ENCODE data around the gene PAX6. TPM values are rescaled to one million over a fixed set of nuclear protein-coding genes. Genes with fewer than 3 reads are reported as not detected.

The PAX6 gene
- total and polyA plus RNA-seq, 12 donors, result 0.01 TPM; not detected in 11

DNA sequence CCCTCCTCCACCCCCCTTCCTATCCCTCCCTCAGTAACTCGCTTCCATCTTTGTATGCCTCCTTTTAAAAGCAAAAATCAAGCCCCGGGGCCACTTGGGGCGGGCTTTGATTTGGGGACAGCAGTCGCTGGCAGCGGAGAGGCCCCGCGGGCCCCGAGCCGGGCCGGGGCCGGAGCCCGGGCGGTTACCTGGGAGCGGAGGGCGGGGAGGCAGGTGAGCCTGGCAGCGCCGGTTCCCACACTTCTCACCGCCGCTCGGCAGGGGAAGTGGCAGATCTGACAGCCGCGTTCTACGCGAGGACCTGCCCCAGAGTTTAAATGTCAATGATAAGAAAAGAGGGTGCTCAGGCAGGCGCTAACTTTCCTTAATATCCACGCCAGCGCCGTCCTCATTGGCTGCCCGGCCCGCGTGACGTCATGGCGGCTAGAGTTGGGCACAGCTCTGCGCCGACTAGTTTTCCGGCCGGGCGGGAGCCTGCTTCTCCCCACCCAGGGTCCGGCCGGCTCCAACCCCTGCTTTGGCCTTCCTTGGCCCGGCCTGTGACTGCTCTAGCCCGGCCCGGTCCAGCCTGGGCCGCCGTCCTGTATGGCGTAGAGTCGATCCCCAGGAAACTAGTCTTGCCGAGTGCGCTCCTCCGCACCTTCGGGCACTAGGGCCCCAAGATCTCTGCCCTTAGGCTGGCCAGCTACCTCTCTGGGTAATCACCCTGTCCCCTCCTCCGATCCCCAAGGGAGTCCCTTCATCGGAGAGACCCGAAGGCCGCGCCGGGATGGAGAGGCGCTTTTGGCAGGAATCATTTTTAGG is 6.7 kb upstream of the PAX6 start:
- H3K27me3 ChIP-seq, result peaks cover 77 to 100% (median 100%) of the 10 kb centered on the region in 7 donors
- ATAC-seq (peak in 1 of 8 donors; percentile 25), DNase-seq (no peak)
- TF ChIP-seq, protein P1, sequence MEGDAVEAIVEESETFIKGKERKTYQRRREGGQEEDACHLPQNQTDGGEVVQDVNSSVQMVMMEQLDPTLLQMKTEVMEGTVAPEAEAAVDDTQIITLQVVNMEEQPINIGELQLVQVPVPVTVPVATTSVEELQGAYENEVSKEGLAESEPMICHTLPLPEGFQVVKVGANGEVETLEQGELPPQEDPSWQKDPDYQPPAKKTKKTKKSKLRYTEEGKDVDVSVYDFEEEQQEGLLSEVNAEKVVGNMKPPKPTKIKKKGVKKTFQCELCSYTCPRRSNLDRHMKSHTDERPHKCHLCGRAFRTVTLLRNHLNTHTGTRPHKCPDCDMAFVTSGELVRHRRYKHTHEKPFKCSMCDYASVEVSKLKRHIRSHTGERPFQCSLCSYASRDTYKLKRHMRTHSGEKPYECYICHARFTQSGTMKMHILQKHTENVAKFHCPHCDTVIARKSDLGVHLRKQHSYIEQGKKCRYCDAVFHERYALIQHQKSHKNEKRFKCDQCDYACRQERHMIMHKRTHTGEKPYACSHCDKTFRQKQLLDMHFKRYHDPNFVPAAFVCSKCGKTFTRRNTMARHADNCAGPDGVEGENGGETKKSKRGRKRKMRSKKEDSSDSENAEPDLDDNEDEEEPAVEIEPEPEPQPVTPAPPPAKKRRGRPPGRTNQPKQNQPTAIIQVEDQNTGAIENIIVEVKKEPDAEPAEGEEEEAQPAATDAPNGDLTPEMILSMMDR (IDR thresholded peaks at IDR 0.05), result no peak
- H3K27ac ChIP-seq, result no peak overlapping the region
- H3K4me3 ChIP-seq, result peak overlapping the region in 8 of 10 donors; percentile 0 to 51 (median 21)
- no peaks in the 10 kb centered on the region for H3K36me3 ChIP-seq
- WGBS, 2 donors, result 2 to 4% methylated on average over 58 of the region's 58 CpGs
- H3K4me1 ChIP-seq, result peaks cover 30 to 61% (median 49%) of the 10 kb centered on the region in 9 donors
- H3K9me3 ChIP-seq, result no peaks in the 10 kb centered on the region
- intact Hi-C loops (cut with DNase I), result loop anchor here in 1 of 10 donors (10.0 kb wide), 1 partner anchor 137 kb away; no protein-coding TSS in a partner anchor

DNA sequence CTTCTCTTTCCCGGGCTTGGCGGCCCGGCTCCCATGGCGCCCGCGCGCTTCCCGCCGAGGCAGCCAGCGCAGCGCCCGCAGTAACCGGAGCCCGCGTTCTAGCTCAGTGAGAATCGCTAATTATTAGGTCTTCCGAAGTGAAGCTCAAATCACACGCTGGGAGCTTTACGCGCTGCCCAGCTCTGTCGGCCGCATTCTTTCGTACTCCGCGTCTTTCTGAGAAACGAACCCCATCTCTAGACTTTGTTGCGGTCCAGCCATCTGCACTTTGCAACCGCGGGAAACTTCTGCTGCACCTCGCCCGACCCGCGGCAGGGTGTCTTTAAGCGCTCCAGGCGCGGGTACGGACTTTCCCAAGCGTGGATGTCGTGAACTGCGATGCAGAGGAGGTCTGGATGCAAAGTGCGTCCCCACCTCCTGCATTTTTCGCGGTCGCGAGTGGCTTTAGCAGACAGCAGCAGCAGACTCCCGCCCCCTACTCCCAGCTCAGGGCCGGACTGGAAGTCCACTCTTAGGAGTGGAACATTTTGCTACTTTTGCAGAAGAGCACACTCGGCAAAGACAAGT is 6.0 kb upstream of the PAX6 start:
- intact Hi-C loops (cut with DNase I), result loop anchor here in 1 of 10 donors (10.0 kb wide), 1 partner anchor 138 kb away; no protein-coding TSS in a partner anchor
- TF ChIP-seq, protein P1 (IDR thresholded peaks at IDR 0.05), result no peak
- H3K4me3 ChIP-seq, result peak overlapping the region in 8 of 10 donors; percentile 9 to 51 (median 26)
- peaks cover 82 to 100% (median 100%) of the 10 kb centered on the region in 7 donors for H3K27me3 ChIP-seq
- no peak overlapping the region for H3K27ac ChIP-seq
- peaks cover 34 to 67% (median 56%) of the 10 kb centered on the region in 9 donors for H3K4me1 ChIP-seq
- DNase-seq (no peak), ATAC-seq (no peak)
- no peaks in the 10 kb centered on the region for H3K36me3 ChIP-seq
- WGBS, 2 donors, result 1 to 2% methylated on average over 48 of the region's 48 CpGs
- no peaks in the 10 kb centered on the region for H3K9me3 ChIP-seq

DNA sequence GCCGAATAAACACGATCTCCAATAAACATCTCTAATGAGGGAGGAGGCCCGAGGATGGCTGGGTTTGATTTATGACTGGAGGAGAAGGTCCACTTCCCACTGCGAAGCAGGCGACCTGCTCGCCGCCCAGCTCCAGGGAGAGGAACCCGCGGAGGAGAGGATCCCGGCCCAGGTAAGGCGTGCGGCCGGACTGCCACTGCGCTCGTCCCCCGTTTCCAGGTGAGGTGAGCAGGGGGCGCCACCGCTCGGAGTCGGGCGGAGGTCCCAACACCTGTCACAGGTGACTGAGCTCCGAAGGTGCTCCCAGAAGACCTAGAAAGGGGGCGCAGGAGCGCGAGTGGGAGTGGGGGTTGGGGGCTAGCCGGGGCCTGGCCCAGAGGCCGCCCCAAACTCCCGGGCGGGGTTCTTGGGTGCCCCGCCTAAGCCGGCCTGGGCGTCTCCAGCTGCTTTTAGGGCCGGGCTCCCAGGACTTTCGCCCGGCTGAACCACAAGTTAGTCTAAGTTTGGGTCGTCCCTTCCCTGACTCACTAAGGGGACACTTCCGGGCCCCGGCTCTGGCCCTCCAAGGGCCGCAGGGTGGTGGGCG is 5.4 kb upstream of the PAX6 start:
- Histone ChIP-seq H3K9me3 (no peaks in the 10 kb centered on the region), H3K4me1 (peaks cover 37 to 71% (median 60%) of the 10 kb centered on the region in 9 donors), H3K27me3 (peaks cover 83 to 100% (median 99%) of the 10 kb centered on the region in 7 donors), H3K27ac (no peak overlapping the region), H3K4me3 (peak overlapping the region in 9 of 10 donors; percentile 9 to 51 (median 37)), H3K36me3 (no peaks in the 10 kb centered on the region)
- 3% methylated on average over 34 to 40 of the region's 40 CpGs for WGBS, 2 donors
- intact Hi-C loops (cut with DNase I), result loop anchor here in 1 of 10 donors (10.0 kb wide), 1 partner anchor 138 kb away; no protein-coding TSS in a partner anchor
- no peak for ATAC-seq
- TF ChIP-seq, protein P1 (IDR thresholded peaks at IDR 0.05), result no peak
- DNase-seq, result no peak
